ENCODE measurements around the gene BANP. TPM values are rescaled to one million over a fixed set of nuclear protein-coding genes. Genes with fewer than 3 reads are reported as not detected.

BANP gene
- total RNA-seq, 1 experiment from 2014 or later = 34.5 TPM

DNA sequence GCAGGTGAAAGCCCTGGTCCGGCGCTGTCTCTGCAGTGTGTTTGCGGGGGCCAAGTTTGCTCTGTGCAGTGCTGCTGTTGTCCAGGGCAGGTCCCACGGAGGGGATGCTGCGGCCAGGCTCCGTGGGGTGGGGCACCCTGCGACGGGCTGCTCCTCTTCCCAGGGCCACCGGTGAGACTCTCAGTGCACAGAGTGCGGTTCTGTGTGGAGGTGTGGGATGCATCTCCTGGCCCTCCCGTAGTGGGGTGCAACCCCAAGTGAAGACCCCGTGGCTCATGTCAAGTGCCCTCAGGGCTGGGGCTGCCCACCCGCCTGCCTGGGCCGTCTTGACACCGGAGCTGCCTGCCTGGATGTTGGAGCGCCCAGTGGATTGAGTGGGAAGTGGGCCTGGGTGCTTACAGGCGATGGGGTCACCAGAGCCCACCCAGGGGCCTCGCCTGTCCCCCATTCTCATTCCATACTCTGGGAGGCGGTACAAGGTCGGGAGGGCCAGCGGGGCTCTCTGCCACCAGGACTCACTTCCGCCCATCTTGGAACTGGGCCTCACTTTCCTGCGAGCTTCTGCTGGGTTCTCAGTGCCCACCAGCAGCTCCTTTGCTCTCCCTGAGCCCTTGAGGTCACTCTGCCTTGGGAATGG lies 119.9 kb downstream of the BANP start:
- CTCF ChIA-PET = interaction anchor here (0.9 kb wide), 1 partner anchor 868 kb away, joined by 3 read pairs; no protein-coding TSS in a partner anchor
- no peaks in the 10 kb centered on the region for H3K4me1 Mint-ChIP-seq
- no peak for DNase-seq (ENCODE audit: low spot score)
- no peaks in the 10 kb centered on the region for H3K27me3 Mint-ChIP-seq (ENCODE audit: low read depth)
- no peak overlapping the region for H3K4me3 Mint-ChIP-seq
- no peak for ATAC-seq
- no peak overlapping the region for H3K27ac Mint-ChIP-seq
- H3K9me3 Mint-ChIP-seq = no peaks in the 10 kb centered on the region
- POLR2A ChIA-PET = no interaction called here
- H3K36me3 Mint-ChIP-seq = peaks cover 12% of the 10 kb centered on the region
- TF ChIP-seq GABPB1 (CRISPR knock-in tag; IDR thresholded peaks at IDR 0.05) = no peak
- no peak for TF ChIP-seq ZNF138 (CRISPR knock-in tag; conservative IDR thresholded peaks at IDR 0.05)
- no peak for TF ChIP-seq HMGA2 (CRISPR knock-in tag; IDR thresholded peaks at IDR 0.05)
- no peak for TF ChIP-seq TEAD4 (CRISPR knock-in tag; IDR thresholded peaks at IDR 0.05)
- no peak for TF ChIP-seq PRRX2 (CRISPR knock-in tag; IDR thresholded peaks at IDR 0.05)
- no peak for TF ChIP-seq MYBL2 (CRISPR knock-in tag; IDR thresholded peaks at IDR 0.05)
- no peak for TF ChIP-seq FOXJ3 (CRISPR knock-in tag; IDR thresholded peaks at IDR 0.05; ENCODE audit: borderline replicate concordance)
- TF ChIP-seq, protein P1, sequence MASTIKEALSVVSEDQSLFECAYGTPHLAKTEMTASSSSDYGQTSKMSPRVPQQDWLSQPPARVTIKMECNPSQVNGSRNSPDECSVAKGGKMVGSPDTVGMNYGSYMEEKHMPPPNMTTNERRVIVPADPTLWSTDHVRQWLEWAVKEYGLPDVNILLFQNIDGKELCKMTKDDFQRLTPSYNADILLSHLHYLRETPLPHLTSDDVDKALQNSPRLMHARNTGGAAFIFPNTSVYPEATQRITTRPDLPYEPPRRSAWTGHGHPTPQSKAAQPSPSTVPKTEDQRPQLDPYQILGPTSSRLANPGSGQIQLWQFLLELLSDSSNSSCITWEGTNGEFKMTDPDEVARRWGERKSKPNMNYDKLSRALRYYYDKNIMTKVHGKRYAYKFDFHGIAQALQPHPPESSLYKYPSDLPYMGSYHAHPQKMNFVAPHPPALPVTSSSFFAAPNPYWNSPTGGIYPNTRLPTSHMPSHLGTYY (CRISPR knock-in tag; IDR thresholded peaks at IDR 0.05) = no peak
- TF ChIP-seq, protein P2, sequence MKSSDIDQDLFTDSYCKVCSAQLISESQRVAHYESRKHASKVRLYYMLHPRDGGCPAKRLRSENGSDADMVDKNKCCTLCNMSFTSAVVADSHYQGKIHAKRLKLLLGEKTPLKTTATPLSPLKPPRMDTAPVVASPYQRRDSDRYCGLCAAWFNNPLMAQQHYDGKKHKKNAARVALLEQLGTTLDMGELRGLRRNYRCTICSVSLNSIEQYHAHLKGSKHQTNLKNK (CRISPR knock-in tag; IDR thresholded peaks at IDR 0.05) = no peak
- TF ChIP-seq ETV6 (CRISPR knock-in tag; IDR thresholded peaks at IDR 0.05) = no peak
- TF ChIP-seq, protein P3, sequence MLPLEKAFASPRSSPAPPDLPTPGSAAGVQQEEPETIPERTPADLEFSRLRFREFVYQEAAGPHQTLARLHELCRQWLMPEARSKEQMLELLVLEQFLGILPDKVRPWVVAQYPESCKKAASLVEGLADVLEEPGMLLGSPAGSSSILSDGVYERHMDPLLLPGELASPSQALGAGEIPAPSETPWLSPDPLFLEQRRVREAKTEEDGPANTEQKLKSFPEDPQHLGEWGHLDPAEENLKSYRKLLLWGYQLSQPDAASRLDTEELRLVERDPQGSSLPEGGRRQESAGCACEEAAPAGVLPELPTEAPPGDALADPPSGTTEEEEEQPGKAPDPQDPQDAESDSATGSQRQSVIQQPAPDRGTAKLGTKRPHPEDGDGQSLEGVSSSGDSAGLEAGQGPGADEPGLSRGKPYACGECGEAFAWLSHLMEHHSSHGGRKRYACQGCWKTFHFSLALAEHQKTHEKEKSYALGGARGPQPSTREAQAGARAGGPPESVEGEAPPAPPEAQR (CRISPR knock-in tag; IDR thresholded peaks at IDR 0.05) = no peak
- TF ChIP-seq, protein P4, sequence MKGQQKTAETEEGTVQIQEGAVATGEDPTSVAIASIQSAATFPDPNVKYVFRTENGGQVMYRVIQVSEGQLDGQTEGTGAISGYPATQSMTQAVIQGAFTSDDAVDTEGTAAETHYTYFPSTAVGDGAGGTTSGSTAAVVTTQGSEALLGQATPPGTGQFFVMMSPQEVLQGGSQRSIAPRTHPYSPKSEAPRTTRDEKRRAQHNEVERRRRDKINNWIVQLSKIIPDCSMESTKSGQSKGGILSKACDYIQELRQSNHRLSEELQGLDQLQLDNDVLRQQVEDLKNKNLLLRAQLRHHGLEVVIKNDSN (CRISPR knock-in tag; IDR thresholded peaks at IDR 0.05) = no peak
- TF ChIP-seq CBFB (CRISPR knock-in tag; IDR thresholded peaks at IDR 0.05; ENCODE audit: low read depth) = no peak
- TF ChIP-seq, protein P5, sequence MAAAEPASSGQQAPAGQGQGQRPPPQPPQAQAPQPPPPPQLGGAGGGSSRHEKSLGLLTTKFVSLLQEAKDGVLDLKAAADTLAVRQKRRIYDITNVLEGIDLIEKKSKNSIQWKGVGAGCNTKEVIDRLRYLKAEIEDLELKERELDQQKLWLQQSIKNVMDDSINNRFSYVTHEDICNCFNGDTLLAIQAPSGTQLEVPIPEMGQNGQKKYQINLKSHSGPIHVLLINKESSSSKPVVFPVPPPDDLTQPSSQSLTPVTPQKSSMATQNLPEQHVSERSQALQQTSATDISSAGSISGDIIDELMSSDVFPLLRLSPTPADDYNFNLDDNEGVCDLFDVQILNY (CRISPR knock-in tag; IDR thresholded peaks at IDR 0.05) = no peak
- no peak for TF ChIP-seq NFE2L1 (CRISPR knock-in tag; IDR thresholded peaks at IDR 0.05)
- TF ChIP-seq, protein P6, sequence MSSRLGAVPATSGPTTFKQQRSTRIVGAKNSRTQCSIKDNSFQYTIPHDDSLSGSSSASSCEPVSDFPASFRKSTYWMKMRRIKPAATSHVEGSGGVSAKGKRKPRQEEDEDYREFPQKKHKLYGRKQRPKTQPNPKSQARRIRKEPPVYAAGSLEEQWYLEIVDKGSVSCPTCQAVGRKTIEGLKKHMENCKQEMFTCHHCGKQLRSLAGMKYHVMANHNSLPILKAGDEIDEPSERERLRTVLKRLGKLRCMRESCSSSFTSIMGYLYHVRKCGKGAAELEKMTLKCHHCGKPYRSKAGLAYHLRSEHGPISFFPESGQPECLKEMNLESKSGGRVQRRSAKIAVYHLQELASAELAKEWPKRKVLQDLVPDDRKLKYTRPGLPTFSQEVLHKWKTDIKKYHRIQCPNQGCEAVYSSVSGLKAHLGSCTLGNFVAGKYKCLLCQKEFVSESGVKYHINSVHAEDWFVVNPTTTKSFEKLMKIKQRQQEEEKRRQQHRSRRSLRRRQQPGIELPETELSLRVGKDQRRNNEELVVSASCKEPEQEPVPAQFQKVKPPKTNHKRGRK (CRISPR knock-in tag; IDR thresholded peaks at IDR 0.05; ENCODE audit: borderline replicate concordance) = no peak

DNA sequence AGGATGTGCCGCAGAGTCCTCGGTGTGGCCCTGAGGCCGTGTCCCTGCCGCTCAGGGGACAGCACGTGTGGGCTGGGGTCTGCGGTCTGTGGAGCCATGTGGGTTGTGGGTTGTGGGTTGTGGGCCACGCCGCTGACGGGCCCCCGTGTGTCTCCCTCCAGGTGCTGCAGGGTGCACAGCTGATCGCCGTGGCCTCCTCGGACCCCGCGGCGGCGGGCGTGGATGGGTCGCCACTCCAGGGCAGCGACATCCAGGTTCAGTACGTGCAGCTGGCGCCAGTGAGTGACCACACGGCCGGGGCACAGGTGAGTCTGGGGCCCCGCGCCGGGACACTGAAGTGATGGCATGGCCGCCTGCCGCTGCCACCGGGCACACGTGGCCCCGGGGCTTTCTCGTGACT lies 120.7 kb downstream of the BANP start:
- Mint-ChIP-seq H3K27me3 (ENCODE audit: low read depth) (no peaks in the 10 kb centered on the region), H3K4me1 (no peaks in the 10 kb centered on the region), H3K9me3 (no peaks in the 10 kb centered on the region), H3K36me3 (peaks cover 12% of the 10 kb centered on the region), H3K27ac (no peak overlapping the region), H3K4me3 (no peak overlapping the region)
- ATAC-seq (no peak), DNase-seq (ENCODE audit: low spot score) (no peak)
- ChIA-PET POLR2A (no interaction called here), CTCF (no interaction called here)
- no peak for TF ChIP-seq TEAD1 (CRISPR knock-in tag; IDR thresholded peaks at IDR 0.05)
- no peak for TF ChIP-seq ZNF317 (CRISPR knock-in tag; IDR thresholded peaks at IDR 0.05; ENCODE audit: borderline replicate concordance, low read depth)
- TF ChIP-seq, protein P7, sequence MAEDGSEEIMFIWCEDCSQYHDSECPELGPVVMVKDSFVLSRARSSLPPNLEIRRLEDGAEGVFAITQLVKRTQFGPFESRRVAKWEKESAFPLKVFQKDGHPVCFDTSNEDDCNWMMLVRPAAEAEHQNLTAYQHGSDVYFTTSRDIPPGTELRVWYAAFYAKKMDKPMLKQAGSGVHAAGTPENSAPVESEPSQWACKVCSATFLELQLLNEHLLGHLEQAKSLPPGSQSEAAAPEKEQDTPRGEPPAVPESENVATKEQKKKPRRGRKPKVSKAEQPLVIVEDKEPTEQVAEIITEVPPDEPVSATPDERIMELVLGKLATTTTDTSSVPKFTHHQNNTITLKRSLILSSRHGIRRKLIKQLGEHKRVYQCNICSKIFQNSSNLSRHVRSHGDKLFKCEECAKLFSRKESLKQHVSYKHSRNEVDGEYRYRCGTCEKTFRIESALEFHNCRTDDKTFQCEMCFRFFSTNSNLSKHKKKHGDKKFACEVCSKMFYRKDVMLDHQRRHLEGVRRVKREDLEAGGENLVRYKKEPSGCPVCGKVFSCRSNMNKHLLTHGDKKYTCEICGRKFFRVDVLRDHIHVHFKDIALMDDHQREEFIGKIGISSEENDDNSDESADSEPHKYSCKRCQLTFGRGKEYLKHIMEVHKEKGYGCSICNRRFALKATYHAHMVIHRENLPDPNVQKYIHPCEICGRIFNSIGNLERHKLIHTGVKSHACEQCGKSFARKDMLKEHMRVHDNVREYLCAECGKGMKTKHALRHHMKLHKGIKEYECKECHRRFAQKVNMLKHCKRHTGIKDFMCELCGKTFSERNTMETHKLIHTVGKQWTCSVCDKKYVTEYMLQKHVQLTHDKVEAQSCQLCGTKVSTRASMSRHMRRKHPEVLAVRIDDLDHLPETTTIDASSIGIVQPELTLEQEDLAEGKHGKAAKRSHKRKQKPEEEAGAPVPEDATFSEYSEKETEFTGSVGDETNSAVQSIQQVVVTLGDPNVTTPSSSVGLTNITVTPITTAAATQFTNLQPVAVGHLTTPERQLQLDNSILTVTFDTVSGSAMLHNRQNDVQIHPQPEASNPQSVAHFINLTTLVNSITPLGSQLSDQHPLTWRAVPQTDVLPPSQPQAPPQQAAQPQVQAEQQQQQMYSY (CRISPR knock-in tag; IDR thresholded peaks at IDR 0.05) = no peak
- TF ChIP-seq, protein P8, sequence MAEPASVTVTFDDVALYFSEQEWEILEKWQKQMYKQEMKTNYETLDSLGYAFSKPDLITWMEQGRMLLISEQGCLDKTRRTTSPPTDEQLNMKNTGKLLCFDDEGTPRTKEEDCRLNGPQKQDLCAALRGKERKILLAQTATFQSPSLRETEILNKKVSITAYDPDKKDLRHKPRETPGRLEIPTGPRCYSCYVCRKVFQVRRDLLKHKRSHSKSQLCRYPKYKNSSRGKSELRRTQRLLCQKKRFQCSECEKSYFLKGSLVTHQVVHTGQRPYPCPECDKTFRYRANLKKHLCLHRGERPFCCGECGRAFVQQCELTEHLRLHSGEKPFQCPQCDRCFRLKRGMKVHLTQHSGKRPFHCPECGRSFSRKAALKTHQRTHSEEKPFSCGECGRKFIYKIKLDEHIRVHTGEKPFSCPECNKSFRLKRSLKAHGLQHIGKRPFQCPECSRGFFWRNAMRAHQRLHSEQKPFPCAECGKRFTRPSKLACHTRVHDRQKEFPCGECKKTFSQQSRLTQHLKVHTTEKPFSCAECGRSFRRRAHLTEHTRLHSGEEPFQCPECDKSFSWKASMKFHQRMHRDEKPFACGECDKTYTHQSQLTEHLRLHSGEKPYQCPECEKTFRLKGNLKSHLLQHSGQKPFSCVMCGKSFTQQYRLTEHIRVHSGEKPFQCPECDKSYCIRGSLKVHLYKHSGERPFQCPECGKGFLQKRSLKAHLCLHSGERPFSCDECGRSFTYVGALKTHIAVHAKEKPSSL (CRISPR knock-in tag; conservative IDR thresholded peaks at IDR 0.05) = no peak

Data from WTC11 (cell line).